Activated T-helper 1 cell treated with anti-CD3 and anti-CD28 coated beads, Interleukin-12 subunit alpha, Interleukin-12 subunit beta, Interleukin-2, Interleukin-4 antibody, amounts not matched to agents 30 ng/mL and 10 ng/mL and 1 ng/mL, durations not matched to agents 14 hours and 24 hours and 36 hours (primary cell): ENCODE results near the gene EYA2. TPM values are rescaled to one million over a fixed set of nuclear protein-coding genes. Genes with fewer than 3 reads are reported as not detected.

Source experiments
- DNase-seq: peaks from one replicate; pipeline ENCODE4 v3.0.0; 2021; ENCODE audit warnings: low spot score
- H3K27ac Mint-ChIP-seq: one replicate; pipeline ENCODE4 v1.8.0; 2021; ENCODE audit warnings: mild to moderate bottlenecking, mixed read lengths
- H3K27me3 Mint-ChIP-seq: one replicate; pipeline ENCODE4 v1.8.0; 2022; ENCODE audit warnings: mild to moderate bottlenecking, moderate library complexity, mixed read lengths; ENCODE audit not compliant: insufficient read depth
- H3K36me3 Mint-ChIP-seq: one replicate; pipeline ENCODE4 v1.8.0; 2021; ENCODE audit warnings: low read depth, mixed read lengths
- H3K4me1 Mint-ChIP-seq: one replicate; pipeline ENCODE4 v1.8.0; 2021; ENCODE audit warnings: low read depth, mixed read lengths
- H3K4me3 Mint-ChIP-seq: one replicate; pipeline ENCODE4 v1.8.0; 2021; ENCODE audit warnings: mild to moderate bottlenecking, moderate library complexity, mixed read lengths
- H3K9me3 Mint-ChIP-seq: one replicate; pipeline ENCODE4 v1.8.0; 2021; ENCODE audit warnings: mixed read lengths
- intact Hi-C: fragments of 100-400 bp; cut with micrococcal nuclease; formaldehyde crosslinking; loops from one replicate; pipeline ENCODE4 v1.15.1; 2024
- total RNA-seq: library from RNA; stranded (reverse); gene quantifications from 2 replicates; pipeline ENCODE4 v1.2.3, GENCODE V29; 2022

Gene EYA2, protein sequence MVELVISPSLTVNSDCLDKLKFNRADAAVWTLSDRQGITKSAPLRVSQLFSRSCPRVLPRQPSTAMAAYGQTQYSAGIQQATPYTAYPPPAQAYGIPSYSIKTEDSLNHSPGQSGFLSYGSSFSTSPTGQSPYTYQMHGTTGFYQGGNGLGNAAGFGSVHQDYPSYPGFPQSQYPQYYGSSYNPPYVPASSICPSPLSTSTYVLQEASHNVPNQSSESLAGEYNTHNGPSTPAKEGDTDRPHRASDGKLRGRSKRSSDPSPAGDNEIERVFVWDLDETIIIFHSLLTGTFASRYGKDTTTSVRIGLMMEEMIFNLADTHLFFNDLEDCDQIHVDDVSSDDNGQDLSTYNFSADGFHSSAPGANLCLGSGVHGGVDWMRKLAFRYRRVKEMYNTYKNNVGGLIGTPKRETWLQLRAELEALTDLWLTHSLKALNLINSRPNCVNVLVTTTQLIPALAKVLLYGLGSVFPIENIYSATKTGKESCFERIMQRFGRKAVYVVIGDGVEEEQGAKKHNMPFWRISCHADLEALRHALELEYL
- total RNA-seq = not detected in 2 replicates

DNA sequence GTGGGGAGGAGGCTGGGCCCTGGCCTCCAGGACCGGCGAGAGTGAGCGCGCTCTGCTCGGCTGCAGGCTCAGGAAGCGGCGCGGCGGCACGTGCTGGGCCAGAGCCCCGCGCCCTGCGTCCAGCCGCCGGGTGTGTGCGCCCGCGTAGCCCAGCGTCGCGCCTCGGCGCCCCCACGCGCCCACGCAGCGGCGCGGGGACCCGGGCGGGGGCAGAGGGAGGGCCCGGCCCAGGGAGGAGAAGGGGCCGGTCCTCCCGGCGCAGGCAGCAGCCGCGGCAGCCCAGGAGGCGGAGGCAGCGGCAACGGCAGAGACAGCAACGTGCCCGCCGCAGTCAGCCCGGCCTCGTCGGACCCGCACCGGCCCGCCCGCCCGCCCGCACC lies at the start of gene EYA2:
Gene EYA2 (plus strand): TSS at position 265 of the 380 bp plus-strand sequence. CDS start 95,168 bp downstream, outside the sequence.
- no peak within 1 kb of the TSS for H3K4me3 Mint-ChIP-seq
- intact Hi-C loops = no loop called here
- no peaks in the 10 kb centered on the region for H3K9me3 Mint-ChIP-seq
- peaks cover 57% of the 10 kb centered on the region for H3K27me3 Mint-ChIP-seq
- no peak within 1 kb of the TSS for H3K27ac Mint-ChIP-seq
- H3K4me1 Mint-ChIP-seq = no peaks in the 10 kb centered on the region
- DNase-seq = no peak
- no peaks in the 10 kb centered on the region for H3K36me3 Mint-ChIP-seq

DNA sequence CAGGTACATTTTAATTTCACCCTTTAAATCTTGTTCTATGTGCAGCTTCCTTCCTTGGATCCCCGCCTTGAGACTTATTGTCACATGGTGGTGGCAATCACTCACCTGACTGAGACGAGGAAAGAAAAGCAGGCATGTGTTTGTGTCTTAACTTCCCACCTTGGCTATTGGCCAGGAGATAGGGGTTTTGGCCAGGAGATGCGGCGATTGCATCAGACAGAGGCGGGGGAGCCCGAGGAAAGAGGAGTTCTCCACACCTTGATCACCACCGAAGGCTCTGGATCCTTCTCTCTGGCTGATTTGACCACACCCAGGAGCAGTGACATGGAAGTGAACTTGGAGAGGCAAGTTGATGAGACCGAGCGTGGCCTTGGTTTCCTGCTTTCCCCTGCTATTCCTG lies 49.7 kb upstream of the EYA2 start:
- H3K4me1 Mint-ChIP-seq = no peaks in the 10 kb centered on the region
- H3K4me3 Mint-ChIP-seq = no peak overlapping the region
- intact Hi-C loops = no loop called here
- no peak overlapping the region for H3K27ac Mint-ChIP-seq
- no peak for DNase-seq
- peaks cover 9% of the 10 kb centered on the region for H3K27me3 Mint-ChIP-seq
- no peaks in the 10 kb centered on the region for H3K36me3 Mint-ChIP-seq
- no peaks in the 10 kb centered on the region for H3K9me3 Mint-ChIP-seq

DNA sequence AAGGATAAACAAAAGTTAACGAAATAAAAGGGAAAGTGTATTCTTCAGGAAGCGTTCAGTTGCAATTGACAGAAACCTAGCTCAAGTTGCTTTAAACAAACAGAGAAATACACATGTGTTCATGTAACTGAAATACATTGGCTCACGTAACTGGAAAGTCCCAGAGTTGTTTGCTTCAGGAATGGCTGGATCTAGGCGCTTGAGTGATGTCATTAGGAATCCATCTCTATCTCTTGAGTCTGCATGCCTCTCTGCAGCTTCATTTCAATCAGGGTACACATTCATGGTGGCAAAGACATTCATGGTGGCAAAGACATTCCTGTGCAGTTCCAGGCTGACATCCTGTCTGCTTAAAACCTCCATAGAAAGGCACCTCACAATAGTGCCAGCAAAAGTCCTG lies 45.4 kb upstream of the EYA2 start:
- Mint-ChIP-seq H3K27me3 (peaks cover 6% of the 10 kb centered on the region), H3K4me3 (no peak overlapping the region), H3K27ac (no peak overlapping the region), H3K36me3 (no peaks in the 10 kb centered on the region), H3K4me1 (no peaks in the 10 kb centered on the region), H3K9me3 (no peaks in the 10 kb centered on the region)
- DNase-seq = no peak
- intact Hi-C loops = no loop called here

DNA sequence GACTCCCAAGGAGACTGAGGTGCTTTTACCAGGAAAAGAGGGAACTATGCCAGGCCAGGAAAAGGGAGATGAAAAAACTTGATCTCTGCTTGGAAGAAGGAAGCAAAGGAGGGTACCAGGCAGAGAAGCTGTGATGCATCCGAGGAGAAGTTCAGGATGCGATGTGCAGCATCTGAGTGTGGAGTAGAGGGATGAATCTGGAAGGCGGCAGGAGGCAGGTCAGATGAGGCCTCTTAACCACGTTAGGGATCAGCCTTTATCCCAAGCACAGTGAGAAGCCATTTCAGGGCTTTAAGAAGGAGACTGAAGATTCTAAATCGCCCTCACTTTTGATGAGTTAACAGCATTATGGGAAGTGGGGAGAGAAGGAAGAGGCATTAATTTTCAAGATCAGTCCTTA lies 44.9 kb upstream of the EYA2 start:
- DNase-seq = no peak
- H3K27me3 Mint-ChIP-seq = peaks cover 6% of the 10 kb centered on the region
- H3K9me3 Mint-ChIP-seq = no peaks in the 10 kb centered on the region
- no peak overlapping the region for H3K4me3 Mint-ChIP-seq
- intact Hi-C loops = no loop called here
- no peaks in the 10 kb centered on the region for H3K36me3 Mint-ChIP-seq
- no peaks in the 10 kb centered on the region for H3K4me1 Mint-ChIP-seq
- no peak overlapping the region for H3K27ac Mint-ChIP-seq

- Mint-ChIP-seq H3K9me3 (no peaks in the 10 kb centered on the region), H3K4me1 (no peaks in the 10 kb centered on the region), H3K4me3 (no peak overlapping the region), H3K27me3 (peaks cover 6% of the 10 kb centered on the region), H3K27ac (no peak overlapping the region), H3K36me3 (no peaks in the 10 kb centered on the region)
- DNase-seq = no peak
- intact Hi-C loops = no loop called here
Observed at GRCh38 chr20:46850416-46850815, 44.2 kb upstream of the EYA2 start.

GRCh38 chr20:46850896-46851295 lies 43.7 kb upstream of the EYA2 start:
- no peaks in the 10 kb centered on the region for H3K9me3 Mint-ChIP-seq
- peaks cover 6% of the 10 kb centered on the region for H3K27me3 Mint-ChIP-seq
- no peak overlapping the region for H3K27ac Mint-ChIP-seq
- H3K4me3 Mint-ChIP-seq = no peak overlapping the region
- no peaks in the 10 kb centered on the region for H3K36me3 Mint-ChIP-seq
- no peaks in the 10 kb centered on the region for H3K4me1 Mint-ChIP-seq
- DNase-seq = no peak
- intact Hi-C loops = no loop called here

DNA sequence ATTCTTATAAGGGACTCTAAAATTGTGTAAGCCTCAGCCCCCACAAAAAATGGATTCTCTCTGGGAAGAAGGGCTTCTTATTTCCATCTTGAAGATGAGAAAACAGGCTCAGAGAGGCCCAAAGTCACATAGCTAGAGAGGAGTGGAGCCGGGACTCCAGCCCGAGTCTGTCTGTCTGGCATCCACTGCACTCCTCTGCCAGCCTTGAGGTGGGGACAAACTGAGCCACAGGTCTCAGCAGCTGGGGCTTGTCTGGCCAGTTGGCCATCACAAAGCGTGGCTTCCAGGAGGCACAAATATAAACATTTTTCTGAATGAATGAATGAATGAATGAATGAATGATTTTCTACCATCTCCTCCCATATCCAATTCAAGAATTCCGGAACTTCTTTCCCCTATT lies 42.9 kb upstream of the EYA2 start:
- DNase-seq = no peak
- Mint-ChIP-seq H3K27me3 (peaks cover 6% of the 10 kb centered on the region), H3K4me1 (no peaks in the 10 kb centered on the region), H3K9me3 (no peaks in the 10 kb centered on the region), H3K27ac (no peak overlapping the region), H3K36me3 (no peaks in the 10 kb centered on the region), H3K4me3 (no peak overlapping the region)
- intact Hi-C loops = no loop called here

- no peak for DNase-seq
- H3K27ac Mint-ChIP-seq = no peak overlapping the region
- no peaks in the 10 kb centered on the region for H3K36me3 Mint-ChIP-seq
- H3K4me3 Mint-ChIP-seq = no peak overlapping the region
- H3K27me3 Mint-ChIP-seq = peaks cover 6% of the 10 kb centered on the region
- H3K4me1 Mint-ChIP-seq = no peaks in the 10 kb centered on the region
- H3K9me3 Mint-ChIP-seq = no peaks in the 10 kb centered on the region
- intact Hi-C loops = no loop called here
Observed at GRCh38 chr20:46852313-46852712, 42.3 kb upstream of the EYA2 start.

DNA sequence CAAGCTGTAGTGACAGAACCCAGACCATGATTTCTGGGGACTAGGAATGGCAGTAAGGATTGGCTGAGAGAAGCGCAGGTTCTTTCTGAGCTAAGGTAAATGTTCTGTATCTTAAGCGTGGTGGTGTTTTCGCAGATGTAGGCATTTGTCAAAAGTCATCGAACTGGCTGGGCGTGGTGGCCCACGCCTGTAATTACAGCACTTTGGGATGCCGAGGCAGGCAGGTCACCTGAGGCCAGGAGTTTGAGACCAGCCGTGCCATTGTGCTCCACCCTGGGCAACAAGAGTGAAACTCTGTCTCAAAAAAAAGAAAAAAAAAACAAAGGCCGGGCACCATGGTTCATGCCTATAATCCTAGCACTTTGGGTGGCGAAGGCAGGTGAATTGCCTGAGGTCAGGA lies 40.7 kb upstream of the EYA2 start:
- Mint-ChIP-seq H3K27me3 (peaks cover 4% of the 10 kb centered on the region), H3K4me3 (no peak overlapping the region)
- intact Hi-C loops = no loop called here

DNA sequence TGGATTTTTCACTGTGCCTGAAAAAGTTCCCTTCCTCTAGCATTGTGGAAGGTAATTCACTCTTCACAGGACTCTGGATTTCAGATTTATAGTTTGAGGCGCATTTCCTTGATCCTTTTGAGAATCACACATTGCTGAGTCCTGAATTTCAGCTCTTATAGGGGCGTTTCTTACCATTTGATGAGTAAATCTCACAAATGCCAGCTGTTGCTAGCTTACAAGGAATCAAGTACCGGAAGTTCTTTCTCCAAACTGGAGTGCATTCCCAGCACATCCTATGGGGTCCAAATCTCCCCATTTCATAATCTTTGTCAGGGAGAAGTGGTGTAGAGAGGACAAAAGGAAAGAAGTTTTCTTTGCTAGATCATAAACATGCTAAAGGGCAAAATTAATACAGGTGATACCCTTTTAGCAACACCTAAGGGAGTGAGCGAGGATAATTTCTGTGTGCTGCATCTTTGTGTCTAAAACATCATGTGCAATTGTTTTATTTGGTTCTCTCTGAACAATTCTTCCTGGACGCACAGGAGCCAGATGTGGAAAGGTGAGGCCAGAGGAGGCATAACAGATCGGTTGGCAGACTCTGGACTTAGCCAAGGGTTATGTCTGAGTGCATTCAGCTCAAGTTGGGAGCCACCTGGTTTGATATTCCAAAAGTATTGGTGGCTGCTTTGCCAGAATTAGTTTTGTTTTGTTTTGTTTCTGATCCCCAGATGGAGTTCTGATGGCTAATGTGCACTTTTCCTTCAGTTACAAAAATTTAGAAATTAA lies 37.4 kb upstream of the EYA2 start:
- no peaks in the 10 kb centered on the region for H3K4me1 Mint-ChIP-seq
- intact Hi-C loops = no loop called here
- peaks cover 17% of the 10 kb centered on the region for H3K27me3 Mint-ChIP-seq
- no peak overlapping the region for H3K27ac Mint-ChIP-seq
- no peak for DNase-seq
- H3K36me3 Mint-ChIP-seq = no peaks in the 10 kb centered on the region
- H3K9me3 Mint-ChIP-seq = no peaks in the 10 kb centered on the region
- no peak overlapping the region for H3K4me3 Mint-ChIP-seq

More for the DNA sequence above, 40.7 kb upstream of the EYA2 start:
- Mint-ChIP-seq H3K4me1 (no peaks in the 10 kb centered on the region), H3K9me3 (no peaks in the 10 kb centered on the region), H3K36me3 (no peaks in the 10 kb centered on the region), H3K27ac (no peak overlapping the region)
- no peak for DNase-seq

DNA sequence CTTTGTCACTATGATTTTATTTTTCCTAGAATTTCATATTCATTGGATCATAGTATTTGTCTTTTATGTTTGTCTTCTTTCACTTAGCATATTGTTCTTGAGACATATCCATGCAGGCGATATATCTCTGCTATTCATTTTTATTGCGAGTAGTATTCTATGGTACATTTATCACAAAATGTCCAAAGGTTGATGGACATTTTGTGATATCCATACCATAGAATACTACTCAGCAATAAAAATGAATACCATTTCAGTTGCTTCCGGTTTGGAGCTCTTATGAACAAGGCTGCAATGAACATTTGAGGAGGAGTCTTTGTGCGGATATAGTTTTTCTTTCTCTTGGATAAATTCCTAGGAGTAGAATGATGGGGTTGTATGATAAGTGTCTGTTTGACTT lies 28.8 kb upstream of the EYA2 start:
- H3K4me3 Mint-ChIP-seq = no peak overlapping the region
- no peaks in the 10 kb centered on the region for H3K36me3 Mint-ChIP-seq
- intact Hi-C loops = no loop called here
- no peak for DNase-seq
- H3K27me3 Mint-ChIP-seq = peaks cover 13% of the 10 kb centered on the region
- peaks cover 8% of the 10 kb centered on the region for H3K9me3 Mint-ChIP-seq
- H3K4me1 Mint-ChIP-seq = no peaks in the 10 kb centered on the region
- no peak overlapping the region for H3K27ac Mint-ChIP-seq

- H3K27ac Mint-ChIP-seq = no peak overlapping the region
- H3K4me1 Mint-ChIP-seq = no peaks in the 10 kb centered on the region
- peaks cover 1% of the 10 kb centered on the region for H3K27me3 Mint-ChIP-seq
- intact Hi-C loops = no loop called here
- H3K36me3 Mint-ChIP-seq = no peaks in the 10 kb centered on the region
- no peak for DNase-seq
- H3K9me3 Mint-ChIP-seq = peaks cover 8% of the 10 kb centered on the region
- H3K4me3 Mint-ChIP-seq = no peak overlapping the region
Observed at GRCh38 chr20:46870041-46870440, 24.6 kb upstream of the EYA2 start.
